Tibial nerve (tissue), 4 donors: Measurements from ENCODE around the gene NBEAL2. TPM values are rescaled to one million over a fixed set of nuclear protein-coding genes. Genes with fewer than 3 reads are reported as not detected.

ENCODE experiments used
- DNase-seq, 2 donors: peaks; one replicate each; pipeline ENCODE4 v3.0.0-alpha.2; 2019; ENCODE audit warnings: low spot score in 2 of 2
- H3K27ac ChIP-seq, 4 donors: fragments of 200-600 bp; sonication (generic) in 3 of 4; one replicate each; pipeline ENCODE4 v1.5.1; 2017 to 2019; ENCODE audit warnings: mild to moderate bottlenecking in 1 of 4
- H3K27me3 ChIP-seq, 2 donors: fragments of 200-600 bp; sonication (generic) in 1 of 2; one replicate each; pipeline versions ENCODE4 v1.5.1 to v1.6.0; 2017 to 2019
- H3K36me3 ChIP-seq, 3 donors: fragments of 200-600 bp; sonication (generic); one replicate each; pipeline ENCODE4 v1.5.1; 2018 to 2019
- H3K4me1 ChIP-seq, 4 donors: fragments of 200-600 bp; sonication (generic) in 3 of 4; one replicate each; pipeline ENCODE4 v1.5.1; 2017 to 2019
- H3K4me3 ChIP-seq, 4 donors: fragments of 200-600 bp; sonication (generic) in 3 of 4; one replicate each; pipeline ENCODE4 v1.5.1; 2017 to 2019; ENCODE audit warnings: mild to moderate bottlenecking in 1 of 4, moderate library complexity in 1 of 4
- H3K9me3 ChIP-seq, 4 donors: fragments of 200-600 bp; sonication (generic) in 3 of 4; one replicate each; pipeline ENCODE4 v1.5.1; 2017 to 2019
- EP300 ChIP-seq, 2 donors: sonication (generic); formaldehyde crosslinking; IDR thresholded peaks; one replicate each; pipeline ENCODE4 v1.6.1; 2017; ENCODE audit warnings: antibody characterized with exemption in 2 of 2, mild to moderate bottlenecking in 1 of 2
- POLR2A ChIP-seq, 2 donors: fragments of 450-650 bp; IDR thresholded peaks; one replicate each; pipeline ENCODE4 v1.6.1; 2017; ENCODE audit warnings: antibody characterized with exemption in 2 of 2, mild to moderate bottlenecking in 2 of 2, moderate library complexity in 2 of 2
- WGBS, 2 donors: methylation state at CpG; one replicate each; pipeline ENCODE4 v1.1.5; 2018; 5-methylcytosine and 5-hydroxymethylcytosine counted together
- total RNA-seq, 4 donors: library from RNA; depleted of rRNA; stranded (reverse); fragments of >200 nt; gene quantifications; one replicate each; pipeline ENCODE4 v1.1.0, GENCODE V29; 2016
- TF ChIP-seq, protein P1 (sequence below), 5 experiments: fragments of 200-600 bp in 3 of 5; fragments of 450-650 bp in 2 of 5; sonication (generic) in 3 of 5; IDR thresholded peaks; one replicate each; pipeline ENCODE4 v1.5.1; 2016 to 2019; ENCODE audit warnings: antibody characterized with exemption in 5 of 5, mild to moderate bottlenecking in 3 of 5, moderate library complexity in 2 of 5

NBEAL2 gene
- total RNA-seq, 4 donors from 2014 or later: 25.3 to 92.1 (median 26.6) TPM

DNA sequence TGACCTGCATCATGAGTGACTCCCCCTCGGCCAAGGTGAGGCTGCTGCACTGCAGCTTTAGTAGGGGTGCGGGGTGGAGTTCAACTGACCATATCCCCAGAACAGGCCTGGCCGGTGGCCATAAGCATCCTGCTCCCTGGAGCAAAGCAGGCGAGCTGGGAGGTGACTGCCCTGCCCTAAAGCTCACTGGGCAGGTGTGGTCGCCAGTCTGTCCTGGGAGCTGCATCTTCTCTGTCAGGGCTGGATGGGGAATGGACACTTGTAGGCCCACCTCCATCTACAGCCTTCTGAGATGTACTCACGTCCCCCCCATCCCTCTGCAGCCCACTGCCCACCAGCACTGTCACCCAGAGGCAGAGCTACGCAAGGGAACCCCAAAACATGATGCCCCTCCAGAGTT lies 14.5 kb downstream of the NBEAL2 start:
- no peak overlapping the region for H3K4me3 ChIP-seq
- 80 to 81% methylated on average over 4 to 7 of the region's 7 CpGs for WGBS, 2 donors
- TF ChIP-seq, protein P1, sequence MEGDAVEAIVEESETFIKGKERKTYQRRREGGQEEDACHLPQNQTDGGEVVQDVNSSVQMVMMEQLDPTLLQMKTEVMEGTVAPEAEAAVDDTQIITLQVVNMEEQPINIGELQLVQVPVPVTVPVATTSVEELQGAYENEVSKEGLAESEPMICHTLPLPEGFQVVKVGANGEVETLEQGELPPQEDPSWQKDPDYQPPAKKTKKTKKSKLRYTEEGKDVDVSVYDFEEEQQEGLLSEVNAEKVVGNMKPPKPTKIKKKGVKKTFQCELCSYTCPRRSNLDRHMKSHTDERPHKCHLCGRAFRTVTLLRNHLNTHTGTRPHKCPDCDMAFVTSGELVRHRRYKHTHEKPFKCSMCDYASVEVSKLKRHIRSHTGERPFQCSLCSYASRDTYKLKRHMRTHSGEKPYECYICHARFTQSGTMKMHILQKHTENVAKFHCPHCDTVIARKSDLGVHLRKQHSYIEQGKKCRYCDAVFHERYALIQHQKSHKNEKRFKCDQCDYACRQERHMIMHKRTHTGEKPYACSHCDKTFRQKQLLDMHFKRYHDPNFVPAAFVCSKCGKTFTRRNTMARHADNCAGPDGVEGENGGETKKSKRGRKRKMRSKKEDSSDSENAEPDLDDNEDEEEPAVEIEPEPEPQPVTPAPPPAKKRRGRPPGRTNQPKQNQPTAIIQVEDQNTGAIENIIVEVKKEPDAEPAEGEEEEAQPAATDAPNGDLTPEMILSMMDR (IDR thresholded peaks at IDR 0.05): no peak
- TF ChIP-seq POLR2A (IDR thresholded peaks at IDR 0.05) (no peak), EP300 (IDR thresholded peaks at IDR 0.05) (no peak)
- peaks cover 0 to 87% (median 0%) of the 10 kb centered on the region in 3 donors for H3K36me3 ChIP-seq
- peaks cover 0 to 19% (median 3%) of the 10 kb centered on the region in 4 donors for H3K4me1 ChIP-seq
- no peak for DNase-seq
- no peak overlapping the region for H3K27ac ChIP-seq
- H3K27me3 ChIP-seq: no peaks in the 10 kb centered on the region
- H3K9me3 ChIP-seq: no peaks in the 10 kb centered on the region

GRCh38 chr3:46994801-46995731 lies 15.6 kb downstream of the NBEAL2 start:
- no peak for DNase-seq
- peaks cover 0 to 90% (median 0%) of the 10 kb centered on the region in 3 donors for H3K36me3 ChIP-seq

GRCh38 chr3:46995901-46996562 lies 16.6 kb downstream of the NBEAL2 start:
- H3K27me3 ChIP-seq: no peaks in the 10 kb centered on the region
- no peaks in the 10 kb centered on the region for H3K9me3 ChIP-seq
- WGBS, 2 donors: 89 to 95% methylated on average over 8 to 21 of the region's 22 CpGs
- H3K4me3 ChIP-seq: no peak overlapping the region
- TF ChIP-seq POLR2A (IDR thresholded peaks at IDR 0.05): no peak
- TF ChIP-seq, protein P1 (IDR thresholded peaks at IDR 0.05): no peak
- TF ChIP-seq EP300 (IDR thresholded peaks at IDR 0.05): no peak
- H3K27ac ChIP-seq: no peak overlapping the region
- H3K4me1 ChIP-seq: peaks cover 0 to 4% (median 0%) of the 10 kb centered on the region in 4 donors
- DNase-seq: no peak
- peaks cover 0 to 96% (median 0%) of the 10 kb centered on the region in 3 donors for H3K36me3 ChIP-seq

More at GRCh38 chr3:46994801-46995731, 15.6 kb downstream of the NBEAL2 start:
- WGBS, 2 donors: 91 to 92% methylated on average over 17 to 21 of the region's 29 CpGs
- Histone ChIP-seq H3K4me3 (no peak overlapping the region), H3K9me3 (no peaks in the 10 kb centered on the region), H3K27me3 (no peaks in the 10 kb centered on the region), H3K4me1 (peaks cover 0 to 13% (median under 1%) of the 10 kb centered on the region in 4 donors), H3K27ac (no peak overlapping the region)
- TF ChIP-seq, protein P1 (IDR thresholded peaks at IDR 0.05): no peak
- TF ChIP-seq EP300 (IDR thresholded peaks at IDR 0.05): no peak
- no peak for TF ChIP-seq POLR2A (IDR thresholded peaks at IDR 0.05)

DNA sequence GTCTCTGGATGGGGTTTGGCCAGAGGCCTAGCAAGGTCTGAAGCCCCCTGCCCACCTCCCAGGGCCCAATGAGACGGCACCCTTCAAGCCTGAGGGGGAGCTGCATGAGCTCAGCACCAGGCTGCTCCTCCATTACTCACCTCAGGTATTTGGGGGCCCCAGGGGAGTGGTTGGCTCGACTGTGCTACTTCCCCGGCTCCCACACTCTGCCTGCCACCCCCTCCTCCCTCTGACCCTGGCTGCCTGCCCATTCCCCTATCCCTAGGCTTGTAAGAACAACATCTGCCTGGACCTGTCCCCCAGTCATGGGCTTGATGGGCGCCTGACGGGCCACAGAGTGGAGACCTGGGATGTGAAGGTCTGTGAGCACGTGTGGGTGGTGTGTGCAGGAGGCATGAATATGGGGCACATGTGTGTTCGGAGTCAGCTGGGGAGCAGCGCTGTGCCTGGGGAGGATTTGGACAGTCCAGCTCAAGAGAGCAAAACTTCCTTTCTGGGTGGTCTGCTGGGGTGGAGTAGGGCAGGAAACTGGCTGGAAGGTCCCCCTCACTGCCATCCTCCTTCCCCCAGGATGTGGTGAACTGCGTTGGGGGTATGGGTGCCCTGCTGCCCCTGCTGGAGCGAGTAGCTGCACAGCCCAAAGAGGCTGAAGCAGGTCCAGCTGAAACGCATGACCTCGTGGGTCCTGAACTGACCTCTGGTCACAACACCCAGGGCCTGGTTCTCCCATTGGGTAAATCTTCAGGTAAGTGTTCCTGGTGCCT lies 17.4 kb downstream of the NBEAL2 start:
- peaks cover 0 to 96% (median 0%) of the 10 kb centered on the region in 3 donors for H3K36me3 ChIP-seq

More for the DNA sequence above, 17.4 kb downstream of the NBEAL2 start:
- Histone ChIP-seq H3K4me3 (no peak overlapping the region), H3K9me3 (no peaks in the 10 kb centered on the region), H3K27ac (no peak overlapping the region), H3K27me3 (no peaks in the 10 kb centered on the region), H3K4me1 (no peaks in the 10 kb centered on the region)
- TF ChIP-seq EP300 (IDR thresholded peaks at IDR 0.05) (no peak), POLR2A (IDR thresholded peaks at IDR 0.05) (no peak)
- TF ChIP-seq, protein P1 (IDR thresholded peaks at IDR 0.05): no peak
- no peak for DNase-seq
- 72 to 74% methylated on average over 12 of the region's 12 CpGs for WGBS, 2 donors
